ENCODE data around the gene DTD1.

DNA sequence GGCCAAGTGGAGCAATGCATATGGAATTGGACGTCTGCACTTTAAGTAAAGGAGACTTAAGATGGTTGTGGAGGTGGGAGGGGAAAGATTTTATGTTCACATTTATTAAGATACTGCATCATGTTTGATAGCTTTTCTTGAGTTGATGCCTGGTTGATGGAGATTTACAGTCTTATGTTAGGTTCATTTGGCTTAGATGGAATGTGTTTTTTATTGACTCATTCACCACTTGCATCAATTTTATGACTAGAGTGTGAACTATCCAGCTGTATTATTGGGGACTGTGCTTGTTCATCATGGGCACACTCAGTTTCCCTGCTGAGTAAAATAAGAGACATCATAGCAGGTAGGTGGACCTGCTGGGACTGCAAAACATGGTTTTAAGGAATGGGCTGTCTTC is 134.5 kb downstream of the DTD1 start:
- TF ChIP-seq, protein P1, sequence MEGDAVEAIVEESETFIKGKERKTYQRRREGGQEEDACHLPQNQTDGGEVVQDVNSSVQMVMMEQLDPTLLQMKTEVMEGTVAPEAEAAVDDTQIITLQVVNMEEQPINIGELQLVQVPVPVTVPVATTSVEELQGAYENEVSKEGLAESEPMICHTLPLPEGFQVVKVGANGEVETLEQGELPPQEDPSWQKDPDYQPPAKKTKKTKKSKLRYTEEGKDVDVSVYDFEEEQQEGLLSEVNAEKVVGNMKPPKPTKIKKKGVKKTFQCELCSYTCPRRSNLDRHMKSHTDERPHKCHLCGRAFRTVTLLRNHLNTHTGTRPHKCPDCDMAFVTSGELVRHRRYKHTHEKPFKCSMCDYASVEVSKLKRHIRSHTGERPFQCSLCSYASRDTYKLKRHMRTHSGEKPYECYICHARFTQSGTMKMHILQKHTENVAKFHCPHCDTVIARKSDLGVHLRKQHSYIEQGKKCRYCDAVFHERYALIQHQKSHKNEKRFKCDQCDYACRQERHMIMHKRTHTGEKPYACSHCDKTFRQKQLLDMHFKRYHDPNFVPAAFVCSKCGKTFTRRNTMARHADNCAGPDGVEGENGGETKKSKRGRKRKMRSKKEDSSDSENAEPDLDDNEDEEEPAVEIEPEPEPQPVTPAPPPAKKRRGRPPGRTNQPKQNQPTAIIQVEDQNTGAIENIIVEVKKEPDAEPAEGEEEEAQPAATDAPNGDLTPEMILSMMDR (IDR thresholded peaks at IDR 0.05): no peak
- TF ChIP-seq POLR2A (IDR thresholded peaks at IDR 0.05) (no peak), POLR2AphosphoS5 (IDR thresholded peaks at IDR 0.05) (no peak)

Measured in breast epithelium (tissue), 3 donors.